HCT116 (cell line): ENCODE data around the gene CUL5. TPM values are rescaled to one million over a fixed set of nuclear protein-coding genes. Genes with fewer than 3 reads are reported as not detected.
"Not testable (repeated sequence)": the region's sequence is repeated elsewhere in the genome, so short reads cannot be mapped to it uniquely, and the experiment has no call there.

ENCODE experiments used
- ATAC-seq: fragments of 200-7000 bp; cut with Tn5 transposase; 2 replicates; pipeline ENCODE4 v1.9.1; 2020; ENCODE audit warnings: mild to moderate bottlenecking, moderate library complexity
- BruUV-seq: library from RNA; stranded (reverse); fragments of 400-500 nt; replicated peaks from 2 replicates; lab custom pipeline; 2021; lab: Mats Ljungman, UMichigan
- CTCF ChIA-PET: fragments of 300-600 bp; sonication (Branson Sonifier 250); formaldehyde crosslinking; loops from one replicate; lab custom pipeline; 2021; ENCODE audit warnings: antibody characterized with exemption; lab: Charles Lee
- POLR2A ChIA-PET: fragments of 300-600, 350-600 bp; sonication (Branson Sonifier 250); formaldehyde crosslinking; loops from one replicate; lab custom pipeline; 2021; ENCODE audit warnings: antibody characterized with exemption; lab: Charles Lee
- RAD21 ChIA-PET, 2 experiments: fragments of 300-600 bp; sonication (Branson Sonifier 250); formaldehyde crosslinking; loops; one replicate each; lab custom pipeline; 2023; ENCODE audit warnings: low total read pairs in 2 of 2; ENCODE audit not compliant: uncharacterized antibody in 2 of 2, unreplicated experiment in 2 of 2, low non-redundant PET in 1 of 2; lab: Charles Lee
- DNase-seq: peaks from one replicate; pipeline ENCODE4 v3.0.0-alpha.2; 2010; ENCODE audit warnings: low read depth, low spot score
- H2AFZ ChIP-seq: fragments of 200-600 bp; shearing (Covaris generic), sonication (generic); 2 replicates; pipeline ENCODE4 v1.6.1; 2017; ENCODE audit warnings: low read depth, mixed run types, mixed read lengths, antibody characterized with exemption, low read length; ENCODE audit not compliant: poor library complexity, severe bottlenecking
- H3K27ac ChIP-seq: 2 replicates; pipeline ENCODE4 v1.5.1; 2012; ENCODE audit warnings: low read depth, low read length
- H3K27me3 ChIP-seq: fragments of 200-600 bp; sonication (generic); 2 replicates; pipeline ENCODE4 v1.6.1; 2016; ENCODE audit warnings: mixed run types, low read length, mixed read lengths; ENCODE audit not compliant: insufficient read depth
- H3K36me3 ChIP-seq, 2 experiments: fragments of 200-500 bp in 1 of 2; fragments of 200-600 bp in 1 of 2; sonication (Bioruptor generic) in 1 of 2; sonication (generic) in 1 of 2; 2 replicates each; pipeline versions ENCODE4 v1.5.1 to v1.6.1; 2014 to 2016; ENCODE audit warnings: low read length in 2 of 2, inconsistent platforms in 1 of 2, mixed read lengths in 1 of 2, mixed run types in 1 of 2; ENCODE audit not compliant: insufficient read depth in 2 of 2, control insufficient read depth in 1 of 2
- H3K4me1 ChIP-seq, 2 experiments: fragments of 200-600 bp in 1 of 2; sonication (generic) in 1 of 2; 2 replicates each; pipeline versions ENCODE4 v1.5.1 to v1.6.1; 2012 to 2017; ENCODE audit warnings: low read length in 2 of 2, inconsistent platforms in 1 of 2, mild to moderate bottlenecking in 1 of 2, mixed read lengths in 1 of 2, mixed run types in 1 of 2, moderate library complexity in 1 of 2; ENCODE audit not compliant: insufficient read depth in 2 of 2, control insufficient read depth in 1 of 2
- H3K4me2 ChIP-seq: fragments of 200-600 bp; sonication (generic); 2 replicates; pipeline ENCODE4 v1.6.1; 2017; ENCODE audit warnings: mixed run types, low read length, mixed read lengths
- H3K4me3 ChIP-seq, 2 experiments: fragments of 200-600 bp in 1 of 2; sonication (generic) in 1 of 2; replicated peaks in 1 of 2; 2 replicates each; pipeline ENCODE4 v1.5.1; 2011 to 2016; ENCODE audit warnings: low read length in 2 of 2, control low read depth in 1 of 2, low read depth in 1 of 2, mild to moderate bottlenecking in 1 of 2, mixed read lengths in 1 of 2, mixed run types in 1 of 2
- H3K79me2 ChIP-seq: fragments of 200-600 bp; sonication (generic); 2 replicates; pipeline ENCODE4 v1.6.1; 2017; ENCODE audit warnings: mild to moderate bottlenecking, mixed run types, low read length, moderate library complexity, mixed read lengths; ENCODE audit not compliant: insufficient read depth
- H3K9ac ChIP-seq: fragments of 200-600 bp; sonication (generic); 2 replicates; pipeline ENCODE4 v1.6.1; 2016; ENCODE audit warnings: low read length, mixed read lengths
- H3K9me2 ChIP-seq: fragments of 200-600 bp; sonication (generic), shearing (Covaris generic); 2 replicates; pipeline ENCODE4 v1.6.1; 2017; ENCODE audit warnings: mixed run types, mild to moderate bottlenecking, moderate library complexity; ENCODE audit not compliant: insufficient read depth
- H3K9me3 ChIP-seq, 2 experiments: fragments of 200-500 bp in 1 of 2; fragments of 200-600 bp in 1 of 2; sonication (Bioruptor generic) in 1 of 2; sonication (generic) in 1 of 2; 2 replicates each; pipeline ENCODE4 v1.6.1; 2014 to 2017; ENCODE audit warnings: low read length in 2 of 2, mixed read lengths in 2 of 2, inconsistent platforms in 1 of 2, low read depth in 1 of 2, mild to moderate bottlenecking in 1 of 2, mixed run types in 1 of 2, moderate library complexity in 1 of 2; ENCODE audit not compliant: control insufficient read depth in 1 of 2, insufficient read depth in 1 of 2
- H4K20me1 ChIP-seq: fragments of 200-600 bp; sonication (generic), shearing (Covaris generic); 2 replicates; pipeline ENCODE4 v1.6.1; 2017; ENCODE audit warnings: mixed run types, mild to moderate bottlenecking, moderate library complexity; ENCODE audit not compliant: insufficient read depth
- CEBPB ChIP-seq: IDR thresholded peaks from 2 replicates; pipeline ENCODE4 v1.6.1; 2012; ENCODE audit warnings: low read depth
- EZH2phosphoT487 ChIP-seq: fragments of 200-600 bp; IDR thresholded peaks from 2 replicates; pipeline ENCODE4 v1.6.1; 2018; ENCODE audit warnings: antibody characterized with exemption, borderline replicate concordance
- RAD21 ChIP-seq: IDR thresholded peaks from 2 replicates; pipeline ENCODE4 v1.6.1; 2012; ENCODE audit warnings: low read depth, mild to moderate bottlenecking
- intact Hi-C: fragments of 100-400 bp; cut with micrococcal nuclease; formaldehyde crosslinking; loops from 2 replicates; pipeline ENCODE4 v1.10.0; 2022
- total RNA-seq: library from RNA; stranded (reverse); gene quantifications from one replicate; pipeline ENCODE4 v1.2.1, GENCODE V29; 2021; ENCODE audit not compliant: unreplicated experiment
- TF ChIP-seq, protein P1 (sequence below), 3 experiments: fragments of 200-600 bp in 1 of 3; sonication (generic) in 1 of 3; IDR thresholded peaks in 2 of 3; conservative IDR thresholded peaks in 1 of 3; 2 replicates each; pipeline ENCODE4 v1.5.1; 2012 to 2017; ENCODE audit warnings: low read depth in 2 of 3, low read length in 2 of 3, antibody characterized with exemption in 1 of 3, borderline replicate concordance in 1 of 3, control low read depth in 1 of 3, mild to moderate bottlenecking in 1 of 3, mixed read lengths in 1 of 3, mixed run types in 1 of 3, moderate library complexity in 1 of 3; ENCODE audit not compliant: insufficient read depth in 1 of 3

CUL5 gene
- total RNA-seq, 1 experiment from 2014 or later: 41.9 TPM

DNA sequence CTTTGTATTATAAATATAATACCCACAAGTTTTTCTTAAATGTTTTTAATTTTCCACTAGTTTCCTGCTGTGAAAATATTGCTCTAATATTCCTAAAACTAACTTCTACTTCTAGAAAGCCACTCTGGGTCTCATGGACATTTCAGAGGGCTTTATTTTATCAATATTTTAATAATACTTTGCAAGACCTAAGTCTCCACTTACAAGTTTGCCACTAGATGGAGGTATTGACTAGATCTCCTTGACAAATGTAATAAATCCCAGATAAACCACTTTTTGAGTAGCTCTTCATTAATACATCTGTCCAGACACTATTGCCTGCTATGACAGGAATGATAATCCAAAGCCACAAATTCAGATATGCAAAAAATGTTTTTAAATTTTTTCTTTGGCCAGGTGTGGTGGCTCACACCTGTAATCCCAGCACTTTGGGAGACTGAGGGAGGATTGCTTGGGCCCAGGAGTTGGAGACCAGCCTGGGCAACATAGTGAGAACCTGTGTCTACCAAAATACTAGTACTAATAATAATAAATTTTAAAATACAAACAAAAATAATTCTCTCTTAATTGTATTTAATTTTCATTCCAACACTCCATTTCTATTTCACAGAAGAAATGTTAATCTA lies 109.2 kb downstream of the CUL5 start:
- Histone ChIP-seq H3K4me2 (no peak overlapping the region), H3K4me3 (no peak overlapping the region), H3K9me2 (no peaks in the 10 kb centered on the region), H3K36me3 (no peaks in the 10 kb centered on the region), H3K9ac (no peak overlapping the region), H3K27ac (no peak overlapping the region), H3K27me3 (no peaks in the 10 kb centered on the region), H3K79me2 (peaks cover 12% of the 10 kb centered on the region), H4K20me1 (no peaks in the 10 kb centered on the region), H2AFZ (no peak overlapping the region), H3K9me3 (no peaks in the 10 kb centered on the region), H3K4me1 (peaks cover 5 to 28% of the 10 kb centered on the region in 2 experiments; a peak in 3 of 4 replicates)
- RAD21 ChIA-PET: interaction anchor here (0.7 to 1.0 kb wide), 2 partner anchors 538 to 578 kb away, joined by 3 read pairs; no protein-coding TSS in a partner anchor
- ATAC-seq (no peak), DNase-seq (peak; percentile 52)
- TF ChIP-seq RAD21 (peak; percentile 85), CEBPB (peak; percentile 12; the same call in 1 of the 2 replicates), EZH2phosphoT487 (no peak)
- TF ChIP-seq, protein P1, sequence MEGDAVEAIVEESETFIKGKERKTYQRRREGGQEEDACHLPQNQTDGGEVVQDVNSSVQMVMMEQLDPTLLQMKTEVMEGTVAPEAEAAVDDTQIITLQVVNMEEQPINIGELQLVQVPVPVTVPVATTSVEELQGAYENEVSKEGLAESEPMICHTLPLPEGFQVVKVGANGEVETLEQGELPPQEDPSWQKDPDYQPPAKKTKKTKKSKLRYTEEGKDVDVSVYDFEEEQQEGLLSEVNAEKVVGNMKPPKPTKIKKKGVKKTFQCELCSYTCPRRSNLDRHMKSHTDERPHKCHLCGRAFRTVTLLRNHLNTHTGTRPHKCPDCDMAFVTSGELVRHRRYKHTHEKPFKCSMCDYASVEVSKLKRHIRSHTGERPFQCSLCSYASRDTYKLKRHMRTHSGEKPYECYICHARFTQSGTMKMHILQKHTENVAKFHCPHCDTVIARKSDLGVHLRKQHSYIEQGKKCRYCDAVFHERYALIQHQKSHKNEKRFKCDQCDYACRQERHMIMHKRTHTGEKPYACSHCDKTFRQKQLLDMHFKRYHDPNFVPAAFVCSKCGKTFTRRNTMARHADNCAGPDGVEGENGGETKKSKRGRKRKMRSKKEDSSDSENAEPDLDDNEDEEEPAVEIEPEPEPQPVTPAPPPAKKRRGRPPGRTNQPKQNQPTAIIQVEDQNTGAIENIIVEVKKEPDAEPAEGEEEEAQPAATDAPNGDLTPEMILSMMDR (IDR thresholded peaks at IDR 0.05 in 2 of 3, conservative IDR thresholded peaks at IDR 0.05 in 1 of 3; ENCODE audit: borderline replicate concordance in 1 of 3, insufficient read depth in 1 of 3, low read depth in 2 of 3, low read length in 2 of 3): peak; percentile 61 to 75 (median 66); a peak in 5 of 6 replicates
- no TSS peak for BruUV-seq
- POLR2A ChIA-PET: interaction anchor here (1.5 kb wide), 1 partner anchor 538 kb away, joined by 3 read pairs; no protein-coding TSS in a partner anchor
- CTCF ChIA-PET: interaction anchor here (0.8 to 3.4 kb wide), 19 partner anchors 9 to 1823 kb away, joined by 3 to 23 read pairs (median 6); partner anchors contain the start of genes ATM, DDX10 and NPAT
- intact Hi-C loops: loop anchor here (2.0 kb wide), 3 partner anchors 105 to 537 kb away; partner anchors contain the start of genes ATM and NPAT

DNA sequence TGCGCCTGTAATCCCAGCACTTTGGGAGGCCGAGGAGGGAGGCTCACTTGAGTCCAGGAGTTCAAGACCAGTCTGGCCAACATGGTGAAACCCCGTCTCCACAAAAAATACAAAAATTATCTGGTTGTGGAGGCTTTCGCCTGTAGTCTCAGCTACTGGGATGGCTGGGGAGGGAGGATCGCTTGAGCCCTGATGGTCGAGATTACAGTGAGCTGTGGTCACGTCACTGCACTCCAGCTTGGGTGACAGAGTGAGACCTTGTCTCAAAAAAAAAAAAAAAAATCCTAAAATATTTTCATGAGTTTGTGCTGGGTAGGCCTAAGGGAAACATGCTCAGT lies 112.2 kb downstream of the CUL5 start:
- POLR2A ChIA-PET: interaction anchor here (0.8 kb wide), 1 partner anchor 23 kb away, joined by 3 read pairs; no protein-coding TSS in a partner anchor
- peak overlapping the region; percentile 85 for H3K9ac ChIP-seq
- intact Hi-C loops, CTCF ChIA-PET, H3K9me3 ChIP-seq, H3K27ac ChIP-seq, ATAC-seq, RAD21 ChIA-PET, DNase-seq, H3K36me3 ChIP-seq, H4K20me1 ChIP-seq, H3K27me3 ChIP-seq, H3K9me2 ChIP-seq: not testable (repeated sequence)
- BruUV-seq: TSS peak; percentile 69
- H3K4me2 ChIP-seq: peak overlapping the region; percentile 87
- peak overlapping the region; percentile 80 for H2AFZ ChIP-seq
- peaks cover 40% of the 10 kb centered on the region for H3K79me2 ChIP-seq
- peak overlapping the region; percentile 77 to 80 for H3K4me3 ChIP-seq
- H3K4me1 ChIP-seq: peaks cover 11 to 38% of the 10 kb centered on the region in 2 experiments
